SK-N-SH (cell line): Measurements from ENCODE around the gene SAP30BP. TPM values are rescaled to one million over a fixed set of nuclear protein-coding genes. Genes with fewer than 3 reads are reported as not detected.

Experiments used
- CTCF ChIA-PET: fragments of 300-600, 350-600 bp; formaldehyde crosslinking; extraction: SDS; loops from one replicate; lab custom pipeline; 2021; lab: Yijun Ruan, JAX
- POLR2A ChIA-PET: fragments of 350-600 bp; sonication (Branson Sonifier 250); formaldehyde crosslinking; extraction: SDS; loops from one replicate; lab custom pipeline; 2020; ENCODE audit warnings: antibody characterized with exemption, inconsistent platforms; lab: Yijun Ruan, JAX
- DNase-seq: peaks from one replicate; pipeline ENCODE4 v3.0.0; 2012
- H2AFZ ChIP-seq: fragments of 200-600 bp; sonication (generic); 2 replicates; pipeline ENCODE4 v1.8.1; 2016; ENCODE audit warnings: antibody characterized with exemption, mild to moderate bottlenecking, low read depth
- H3F3A ChIP-seq: fragments of 200-600 bp; sonication (generic); replicated peaks from 2 replicates; pipeline ENCODE3; 2016; ENCODE audit warnings: antibody characterized with exemption, mild to moderate bottlenecking; ENCODE audit not compliant: insufficient read depth
- H3K27ac ChIP-seq, 2 experiments: fragments of 200-500 bp in 1 of 2; fragments of 200-600 bp in 1 of 2; sonication (Bioruptor generic) in 1 of 2; sonication (generic), shearing (Covaris generic) in 1 of 2; 2 replicates each; pipeline versions ENCODE4 v1.5.1 to v1.6.1; 2014 to 2016; ENCODE audit warnings: low read depth in 2 of 2, inconsistent platforms in 1 of 2, low read length in 1 of 2, mild to moderate bottlenecking in 1 of 2, mixed read lengths in 1 of 2
- H3K27me3 ChIP-seq: fragments of 200-600 bp; sonication (generic), shearing (Covaris generic); 2 replicates; pipeline ENCODE4 v1.6.1; 2016; ENCODE audit warnings: mixed run types; ENCODE audit not compliant: insufficient read depth
- H3K36me3 ChIP-seq, 2 experiments: fragments of 200-500 bp in 1 of 2; fragments of 200-600 bp in 1 of 2; sonication (Bioruptor generic) in 1 of 2; sonication (generic) in 1 of 2; replicated peaks in 1 of 2; 2 replicates each; pipeline versions ENCODE3 to v1.5.1; 2014 to 2016; ENCODE audit warnings: low read length in 1 of 2, mild to moderate bottlenecking in 1 of 2; ENCODE audit not compliant: insufficient read depth in 2 of 2, control insufficient read depth in 1 of 2
- H3K4me1 ChIP-seq, 2 experiments: fragments of 200-500 bp in 1 of 2; fragments of 200-600 bp in 1 of 2; sonication (Bioruptor generic) in 1 of 2; sonication (generic), shearing (Covaris generic) in 1 of 2; 2 replicates each; pipeline versions ENCODE4 v1.5.1 to v1.6.1; 2014 to 2016; ENCODE audit warnings: low read depth in 1 of 2, low read length in 1 of 2, mixed run types in 1 of 2; ENCODE audit not compliant: insufficient read depth in 2 of 2, control insufficient read depth in 1 of 2
- H3K4me2 ChIP-seq: fragments of 200-600 bp; sonication (generic), shearing (Covaris generic); 2 replicates; pipeline ENCODE4 v1.6.1; 2017; ENCODE audit warnings: mixed run types
- H3K4me3 ChIP-seq, 2 experiments: fragments of 200-500 bp in 1 of 2; fragments of 200-600 bp in 1 of 2; sonication (Bioruptor generic) in 1 of 2; sonication (generic), shearing (Covaris generic) in 1 of 2; 2 replicates each; pipeline versions ENCODE4 v1.5.1 to v1.8.1; 2014 to 2016; ENCODE audit warnings: low read depth in 2 of 2, inconsistent platforms in 1 of 2, low read length in 1 of 2, mild to moderate bottlenecking in 1 of 2, mixed read lengths in 1 of 2, moderate library complexity in 1 of 2
- H3K79me2 ChIP-seq: fragments of 200-600 bp; sonication (generic); 2 replicates; pipeline ENCODE4 v1.8.1; 2017; ENCODE audit warnings: mild to moderate bottlenecking; ENCODE audit not compliant: insufficient read depth
- H3K9ac ChIP-seq: fragments of 200-600 bp; sonication (generic); 2 replicates; pipeline ENCODE4 v1.6.1; 2017; ENCODE audit warnings: mixed run types
- H3K9me2 ChIP-seq: fragments of 200-600 bp; sonication (generic); 2 replicates; pipeline ENCODE4 v1.6.1; 2017; ENCODE audit warnings: mixed run types
- H3K9me3 ChIP-seq: fragments of 200-600 bp; sonication (generic); 2 replicates; pipeline ENCODE4 v1.6.1; 2017; ENCODE audit warnings: mixed run types, mild to moderate bottlenecking, moderate library complexity
- H4K20me1 ChIP-seq: fragments of 200-600 bp; sonication (generic); 2 replicates; pipeline ENCODE4 v1.6.1; 2017; ENCODE audit warnings: mild to moderate bottlenecking, mixed run types; ENCODE audit not compliant: insufficient read depth
- CHD2 ChIP-seq: fragments of 150-350 bp; IDR thresholded peaks from 2 replicates; pipeline ENCODE4 v1.6.1; 2018; ENCODE audit warnings: low read length; ENCODE audit not compliant: partially characterized antibody
- ELF1 ChIP-seq: IDR thresholded peaks from 2 replicates; pipeline ENCODE4 v1.4.0; 2012
- EP300 ChIP-seq, 2 experiments: IDR thresholded peaks; 2 replicates each; pipeline versions ENCODE4 v1.4.0 to v1.6.1; 2012; ENCODE audit warnings: borderline replicate concordance in 1 of 2, low read depth in 1 of 2, low read length in 1 of 2
- FOSL2 ChIP-seq: IDR thresholded peaks from 2 replicates; pipeline ENCODE4 v1.4.0; 2012; ENCODE audit warnings: low read depth, mild to moderate bottlenecking, moderate library complexity, borderline replicate concordance
- FOXJ3 ChIP-seq: sonication (generic); formaldehyde crosslinking; IDR thresholded peaks from 2 replicates; pipeline ENCODE4 v1.5.1; 2020; ENCODE audit warnings: mild to moderate bottlenecking, missing genetic modification reagents
- FOXM1 ChIP-seq: IDR thresholded peaks from 2 replicates; pipeline ENCODE4 v1.4.0; 2012; ENCODE audit warnings: low read depth, mild to moderate bottlenecking
- GABPA ChIP-seq: IDR thresholded peaks from 2 replicates; pipeline ENCODE4 v1.4.0; 2012; ENCODE audit warnings: low read depth, mild to moderate bottlenecking
- GATA2 ChIP-seq: sonication (generic); formaldehyde crosslinking; IDR thresholded peaks from 2 replicates; pipeline ENCODE4 v1.5.0; 2020; ENCODE audit warnings: mild to moderate bottlenecking, missing genetic modification reagents
- JUND ChIP-seq: IDR thresholded peaks from 2 replicates; pipeline ENCODE4 v1.4.0; 2012
- NFIC ChIP-seq: IDR thresholded peaks from 2 replicates; pipeline ENCODE4 v1.4.0; 2012; ENCODE audit warnings: borderline replicate concordance
- POLR2AphosphoS5 ChIP-seq: IDR thresholded peaks from 2 replicates; pipeline ENCODE4 v1.6.1; 2012; ENCODE audit warnings: low read depth, low read length
- RAD21 ChIP-seq: IDR thresholded peaks from 2 replicates; pipeline ENCODE4 v1.6.1; 2012; ENCODE audit warnings: mild to moderate bottlenecking, low read length
- TCF12 ChIP-seq: IDR thresholded peaks from 2 replicates; pipeline ENCODE4 v1.4.0; 2012
- TEAD4 ChIP-seq: IDR thresholded peaks from 2 replicates; pipeline ENCODE4 v1.4.0; 2012; ENCODE audit warnings: mild to moderate bottlenecking, borderline replicate concordance; ENCODE audit not compliant: insufficient read depth
- WGBS: methylation state at CpG from one replicate; pipeline ENCODE4 v1.1.6; 2017; ENCODE audit warnings: low lambda C conversion rate; 5-methylcytosine and 5-hydroxymethylcytosine counted together
- polyA plus RNA-seq, 3 experiments: library from polyadenylated mRNA; depleted of rRNA; stranded (reverse); fragments of >200 nt; gene quantifications; 2 replicates each; pipeline ENCODE4 v1.2.3, GENCODE V29; 2012
- TF ChIP-seq, protein P1 (sequence below): IDR thresholded peaks from 2 replicates; pipeline ENCODE4 v1.4.0; 2012; ENCODE audit warnings: low read depth, borderline replicate concordance
- TF ChIP-seq, protein P2 (sequence below): IDR thresholded peaks from 2 replicates; pipeline ENCODE4; 2012
- TF ChIP-seq, protein P3 (sequence below): fragments of 150-350 bp; IDR thresholded peaks from 2 replicates; pipeline ENCODE4 v1.6.1; 2016; ENCODE audit warnings: mild to moderate bottlenecking, low read depth, low read length
- TF ChIP-seq, protein P4 (sequence below): IDR thresholded peaks from 2 replicates; pipeline ENCODE4 v1.4.0; 2012; ENCODE audit warnings: low read depth
- TF ChIP-seq, protein P5 (sequence below): IDR thresholded peaks from 2 replicates; pipeline ENCODE4 v1.4.0; 2012; ENCODE audit warnings: low read depth, borderline replicate concordance

Gene SAP30BP
- polyA plus RNA-seq, 1 of the 3 experiments (the other 2 are of a cell fraction) = 158 TPM

DNA sequence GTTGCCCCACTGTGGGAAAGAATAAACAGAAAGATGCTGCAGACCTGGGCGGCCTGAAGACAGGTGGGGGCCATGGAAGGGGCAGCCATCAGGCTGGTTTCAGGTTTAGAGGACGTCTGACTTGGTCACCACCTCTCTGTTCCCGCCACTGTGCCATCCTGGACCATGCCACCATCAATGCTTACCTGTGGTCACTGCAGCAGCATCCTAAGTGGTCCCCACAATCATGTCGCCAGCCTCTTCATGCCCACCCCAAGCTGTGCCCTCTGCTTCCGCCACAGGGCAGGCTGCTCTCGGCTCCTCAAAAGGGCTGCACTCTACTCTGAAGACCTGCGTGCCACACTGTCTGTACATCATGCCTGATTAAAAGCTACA lies 23.5 kb upstream of the SAP30BP start:
- Histone ChIP-seq H3K4me2 (no peak overlapping the region), H3K79me2 (no peaks in the 10 kb centered on the region)
- TF ChIP-seq, protein P1, sequence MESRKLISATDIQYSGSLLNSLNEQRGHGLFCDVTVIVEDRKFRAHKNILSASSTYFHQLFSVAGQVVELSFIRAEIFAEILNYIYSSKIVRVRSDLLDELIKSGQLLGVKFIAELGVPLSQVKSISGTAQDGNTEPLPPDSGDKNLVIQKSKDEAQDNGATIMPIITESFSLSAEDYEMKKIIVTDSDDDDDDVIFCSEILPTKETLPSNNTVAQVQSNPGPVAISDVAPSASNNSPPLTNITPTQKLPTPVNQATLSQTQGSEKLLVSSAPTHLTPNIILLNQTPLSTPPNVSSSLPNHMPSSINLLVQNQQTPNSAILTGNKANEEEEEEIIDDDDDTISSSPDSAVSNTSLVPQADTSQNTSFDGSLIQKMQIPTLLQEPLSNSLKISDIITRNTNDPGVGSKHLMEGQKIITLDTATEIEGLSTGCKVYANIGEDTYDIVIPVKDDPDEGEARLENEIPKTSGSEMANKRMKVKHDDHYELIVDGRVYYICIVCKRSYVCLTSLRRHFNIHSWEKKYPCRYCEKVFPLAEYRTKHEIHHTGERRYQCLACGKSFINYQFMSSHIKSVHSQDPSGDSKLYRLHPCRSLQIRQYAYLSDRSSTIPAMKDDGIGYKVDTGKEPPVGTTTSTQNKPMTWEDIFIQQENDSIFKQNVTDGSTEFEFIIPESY = no peak
- TF ChIP-seq FOXM1 (no peak), FOSL2 (no peak), NFIC (no peak), GABPA (no peak), GATA2 (CRISPR knock-in tag) (no peak), RAD21 (no peak), JUND (no peak), POLR2AphosphoS5 (no peak), ELF1 (no peak), EP300 (IDR thresholded peaks at IDR 0.05; ENCODE audit: borderline replicate concordance in 1 of 2, low read depth in 1 of 2, low read length in 1 of 2) (no peak)
- TF ChIP-seq, protein P2, sequence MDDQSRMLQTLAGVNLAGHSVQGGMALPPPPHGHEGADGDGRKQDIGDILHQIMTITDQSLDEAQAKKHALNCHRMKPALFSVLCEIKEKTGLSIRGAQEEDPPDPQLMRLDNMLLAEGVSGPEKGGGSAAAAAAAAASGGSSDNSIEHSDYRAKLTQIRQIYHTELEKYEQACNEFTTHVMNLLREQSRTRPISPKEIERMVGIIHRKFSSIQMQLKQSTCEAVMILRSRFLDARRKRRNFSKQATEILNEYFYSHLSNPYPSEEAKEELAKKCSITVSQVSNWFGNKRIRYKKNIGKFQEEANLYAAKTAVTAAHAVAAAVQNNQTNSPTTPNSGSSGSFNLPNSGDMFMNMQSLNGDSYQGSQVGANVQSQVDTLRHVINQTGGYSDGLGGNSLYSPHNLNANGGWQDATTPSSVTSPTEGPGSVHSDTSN = no peak
- TF ChIP-seq, protein P3, sequence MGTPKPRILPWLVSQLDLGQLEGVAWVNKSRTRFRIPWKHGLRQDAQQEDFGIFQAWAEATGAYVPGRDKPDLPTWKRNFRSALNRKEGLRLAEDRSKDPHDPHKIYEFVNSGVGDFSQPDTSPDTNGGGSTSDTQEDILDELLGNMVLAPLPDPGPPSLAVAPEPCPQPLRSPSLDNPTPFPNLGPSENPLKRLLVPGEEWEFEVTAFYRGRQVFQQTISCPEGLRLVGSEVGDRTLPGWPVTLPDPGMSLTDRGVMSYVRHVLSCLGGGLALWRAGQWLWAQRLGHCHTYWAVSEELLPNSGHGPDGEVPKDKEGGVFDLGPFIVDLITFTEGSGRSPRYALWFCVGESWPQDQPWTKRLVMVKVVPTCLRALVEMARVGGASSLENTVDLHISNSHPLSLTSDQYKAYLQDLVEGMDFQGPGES = no peak
- TF ChIP-seq, protein P4, sequence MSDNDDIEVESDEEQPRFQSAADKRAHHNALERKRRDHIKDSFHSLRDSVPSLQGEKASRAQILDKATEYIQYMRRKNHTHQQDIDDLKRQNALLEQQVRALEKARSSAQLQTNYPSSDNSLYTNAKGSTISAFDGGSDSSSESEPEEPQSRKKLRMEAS = no peak
- TF ChIP-seq, all 33 proteins: peak for 0
- peaks cover 6 to 51% of the 10 kb centered on the region in 2 experiments for H3K36me3 ChIP-seq
- no peaks in the 10 kb centered on the region for H3K9me3 ChIP-seq
- CTCF ChIA-PET = interaction anchor here (1.6 to 37.9 kb wide), 5 partner anchors 4 to 107 kb away, joined by 3 to 1370 read pairs (median 1189); partner anchors contain the start of genes GALK1 and SMIM5
- H3K4me1 ChIP-seq = no peaks in the 10 kb centered on the region; a peak in 1 of 4 replicates
- H3K27me3 ChIP-seq = no peaks in the 10 kb centered on the region
- H3K27ac ChIP-seq = no peak overlapping the region
- no peaks in the 10 kb centered on the region for H3K9me2 ChIP-seq
- POLR2A ChIA-PET = no interaction called here
- no peak for DNase-seq
- 95% methylated on average over 7 of the region's 7 CpGs for WGBS
- no peaks in the 10 kb centered on the region for H3F3A ChIP-seq
- H2AFZ ChIP-seq = no peak overlapping the region
- no peaks in the 10 kb centered on the region for H4K20me1 ChIP-seq
- H3K4me3 ChIP-seq = no peak overlapping the region
- no peak overlapping the region for H3K9ac ChIP-seq

DNA sequence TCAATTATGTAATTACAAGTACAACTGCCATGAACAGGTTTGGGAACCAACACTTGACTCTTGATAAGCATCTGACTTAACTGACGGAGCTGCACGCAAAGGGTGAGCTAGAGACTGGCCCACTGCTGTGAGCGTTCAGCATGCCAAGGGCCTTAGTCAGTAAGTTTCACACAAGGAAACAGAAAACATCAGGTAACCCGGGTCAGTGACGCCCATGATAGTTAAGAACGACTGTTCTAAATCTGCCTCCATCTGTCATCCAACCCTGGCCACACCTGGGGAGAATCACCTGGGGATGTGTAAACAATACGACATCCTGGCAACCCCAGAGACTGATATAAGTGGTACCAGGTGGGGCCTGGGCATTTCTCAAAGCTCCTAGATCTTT lies 21.6 kb upstream of the SAP30BP start:
- Histone ChIP-seq H3K4me2 (no peak overlapping the region), H3K79me2 (no peaks in the 10 kb centered on the region), H3K4me1 (no peaks in the 10 kb centered on the region; a peak in 1 of 4 replicates), H3K36me3 (peaks cover 10 to 58% of the 10 kb centered on the region in 2 experiments), H3K9ac (no peak overlapping the region), H3F3A (no peaks in the 10 kb centered on the region), H3K9me3 (no peaks in the 10 kb centered on the region), H2AFZ (no peak overlapping the region), H4K20me1 (no peaks in the 10 kb centered on the region), H3K27ac (no peak overlapping the region), H3K4me3 (no peak overlapping the region), H3K27me3 (no peaks in the 10 kb centered on the region), H3K9me2 (no peaks in the 10 kb centered on the region)
- ChIA-PET POLR2A (no interaction called here), CTCF (interaction anchor here (0.8 to 37.9 kb wide), 8 partner anchors 2 to 129 kb away, joined by 3 to 1370 read pairs (median 8); partner anchors contain the start of genes GALK1, SMIM5 and TSEN54)
- 76% methylated on average over 7 of the region's 7 CpGs for WGBS
- peak; percentile 22 for DNase-seq
- no peak for TF ChIP-seq FOXM1
- TF ChIP-seq CHD2 = no peak
- TF ChIP-seq FOSL2 = no peak
- no peak for TF ChIP-seq FOXJ3 (CRISPR knock-in tag)
- TF ChIP-seq, protein P5, sequence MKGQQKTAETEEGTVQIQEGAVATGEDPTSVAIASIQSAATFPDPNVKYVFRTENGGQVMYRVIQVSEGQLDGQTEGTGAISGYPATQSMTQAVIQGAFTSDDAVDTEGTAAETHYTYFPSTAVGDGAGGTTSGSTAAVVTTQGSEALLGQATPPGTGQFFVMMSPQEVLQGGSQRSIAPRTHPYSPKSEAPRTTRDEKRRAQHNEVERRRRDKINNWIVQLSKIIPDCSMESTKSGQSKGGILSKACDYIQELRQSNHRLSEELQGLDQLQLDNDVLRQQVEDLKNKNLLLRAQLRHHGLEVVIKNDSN = no peak
- no peak for TF ChIP-seq TEAD4
- TF ChIP-seq, protein P2 = no peak
- no peak for TF ChIP-seq TCF12
